ENCODE results near the gene NGLY1.

- TF ChIP-seq EZH2 (IDR thresholded peaks at IDR 0.05; ENCODE audit: insufficient read depth, poor library complexity, severe bottlenecking): no peak
- no peak for TF ChIP-seq EZH2phosphoT487 (IDR thresholded peaks at IDR 0.05; ENCODE audit: insufficient read depth, low read depth)
Observed at GRCh38 chr3:25679642-25680302, 103.5 kb downstream of the NGLY1 start.
